B cell (primary cell): ENCODE measurements around the gene RASGEF1B.

Experiments
- EZH2 ChIP-seq: IDR thresholded peaks from 2 replicates; pipeline ENCODE4 v1.6.1; 2012; ENCODE audit warnings: borderline replicate concordance, low read depth, mild to moderate bottlenecking, moderate library complexity, low read length; ENCODE audit not compliant: insufficient read depth, poor library complexity, severe bottlenecking
- TF ChIP-seq, protein P1 (sequence below): fragments of 200-600 bp; IDR thresholded peaks from one replicate; pipeline ENCODE4 v1.8.0; 2022; ENCODE audit warnings: antibody characterized with exemption, mild to moderate bottlenecking

DNA sequence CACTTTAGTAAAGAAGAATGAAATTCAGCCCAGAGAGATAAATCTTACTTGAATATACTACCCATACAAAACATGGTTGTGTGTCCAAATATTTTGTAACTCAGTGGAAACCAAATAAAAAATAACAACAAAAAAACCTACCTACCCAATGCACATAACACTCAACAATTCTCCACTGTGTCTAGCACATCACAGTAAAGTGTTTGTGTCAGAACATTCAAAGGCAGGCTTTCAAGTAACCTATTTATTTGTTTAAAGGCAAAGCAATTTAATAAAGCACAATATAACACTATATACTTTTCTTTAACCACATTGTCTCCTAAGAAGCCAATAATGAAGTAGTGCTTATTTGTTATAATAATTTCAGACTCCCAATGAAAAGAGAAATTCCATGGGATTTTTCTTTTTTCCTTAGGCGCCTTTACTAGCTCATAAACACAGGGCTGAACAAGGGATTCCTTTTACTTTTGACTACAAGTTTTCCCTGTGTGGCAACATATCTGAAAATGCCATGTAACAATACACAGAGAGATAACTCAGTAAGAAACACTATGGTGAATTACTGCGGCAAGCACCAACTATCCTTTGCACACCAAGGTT is 13.7 kb downstream of the RASGEF1B start:
- TF ChIP-seq, protein P1, sequence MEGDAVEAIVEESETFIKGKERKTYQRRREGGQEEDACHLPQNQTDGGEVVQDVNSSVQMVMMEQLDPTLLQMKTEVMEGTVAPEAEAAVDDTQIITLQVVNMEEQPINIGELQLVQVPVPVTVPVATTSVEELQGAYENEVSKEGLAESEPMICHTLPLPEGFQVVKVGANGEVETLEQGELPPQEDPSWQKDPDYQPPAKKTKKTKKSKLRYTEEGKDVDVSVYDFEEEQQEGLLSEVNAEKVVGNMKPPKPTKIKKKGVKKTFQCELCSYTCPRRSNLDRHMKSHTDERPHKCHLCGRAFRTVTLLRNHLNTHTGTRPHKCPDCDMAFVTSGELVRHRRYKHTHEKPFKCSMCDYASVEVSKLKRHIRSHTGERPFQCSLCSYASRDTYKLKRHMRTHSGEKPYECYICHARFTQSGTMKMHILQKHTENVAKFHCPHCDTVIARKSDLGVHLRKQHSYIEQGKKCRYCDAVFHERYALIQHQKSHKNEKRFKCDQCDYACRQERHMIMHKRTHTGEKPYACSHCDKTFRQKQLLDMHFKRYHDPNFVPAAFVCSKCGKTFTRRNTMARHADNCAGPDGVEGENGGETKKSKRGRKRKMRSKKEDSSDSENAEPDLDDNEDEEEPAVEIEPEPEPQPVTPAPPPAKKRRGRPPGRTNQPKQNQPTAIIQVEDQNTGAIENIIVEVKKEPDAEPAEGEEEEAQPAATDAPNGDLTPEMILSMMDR = no peak
- TF ChIP-seq EZH2 = no peak
